ENCODE data around the gene GALNT1. TPM values are rescaled to one million over a fixed set of nuclear protein-coding genes. Genes with fewer than 3 reads are reported as not detected.

The GALNT1 gene
- total and polyA plus RNA-seq, 9 of the 15 experiments (the other 6 are each of a cell fraction or from before 2014, with no cell fraction given) = 14.4 to 54.1 (median 36.6) TPM

DNA sequence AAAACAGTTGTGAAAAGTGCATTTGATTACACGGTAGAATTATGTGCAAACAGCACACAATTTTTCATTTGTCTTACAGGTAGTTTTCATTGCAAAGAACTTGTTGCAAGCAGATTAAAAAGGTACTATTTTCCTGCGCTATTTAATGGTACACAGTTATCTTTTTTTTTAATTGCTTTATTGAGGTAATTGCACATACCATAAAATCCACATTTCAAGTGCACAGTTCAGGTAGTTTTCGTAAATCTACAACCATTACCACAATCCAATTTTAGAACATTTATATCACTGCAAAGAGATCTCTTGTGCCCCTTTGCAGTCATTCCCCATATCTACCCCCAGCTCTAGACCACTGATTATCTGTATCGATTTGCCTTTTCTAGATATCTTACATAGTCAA lies 2.6 kb upstream of the GALNT1 start:
- no TSS peak for BruUV-seq (replicated peaks)
- CTCF ChIA-PET (ENCODE audit: low intra/inter-chr PET ratio) = no interaction called here
- no peak overlapping the region for H2AFZ ChIP-seq (ENCODE audit: low read depth, low read length)
- intact Hi-C loops (cut with micrococcal nuclease) (no loop called here), in situ Hi-C loops (cut with MboI) (no loop called here)
- no peak overlapping the region for H3K4me2 ChIP-seq (ENCODE audit: insufficient read depth, low read length)
- TF ChIP-seq ZNF174 (CRISPR knock-in tag; IDR thresholded peaks at IDR 0.05) (no peak), PHTF2 (CRISPR knock-in tag; IDR thresholded peaks at IDR 0.05) (no peak), ZNF354B (CRISPR knock-in tag; IDR thresholded peaks at IDR 0.05) (no peak), ZNF507 (tag; conservative IDR thresholded peaks at IDR 0.05) (no peak), POLR2B (IDR thresholded peaks at IDR 0.05; ENCODE audit: low read depth, partially characterized antibody) (no peak), MCM7 (IDR thresholded peaks at IDR 0.05) (no peak), SIN3A (IDR thresholded peaks at IDR 0.05; ENCODE audit: borderline replicate concordance in 2 of 2, control insufficient read depth in 1 of 2, low read depth in 2 of 2, low read length in 2 of 2) (no peak), EP300 (IDR thresholded peaks at IDR 0.05; ENCODE audit: low read length) (no peak)
- TF ChIP-seq, protein P1, sequence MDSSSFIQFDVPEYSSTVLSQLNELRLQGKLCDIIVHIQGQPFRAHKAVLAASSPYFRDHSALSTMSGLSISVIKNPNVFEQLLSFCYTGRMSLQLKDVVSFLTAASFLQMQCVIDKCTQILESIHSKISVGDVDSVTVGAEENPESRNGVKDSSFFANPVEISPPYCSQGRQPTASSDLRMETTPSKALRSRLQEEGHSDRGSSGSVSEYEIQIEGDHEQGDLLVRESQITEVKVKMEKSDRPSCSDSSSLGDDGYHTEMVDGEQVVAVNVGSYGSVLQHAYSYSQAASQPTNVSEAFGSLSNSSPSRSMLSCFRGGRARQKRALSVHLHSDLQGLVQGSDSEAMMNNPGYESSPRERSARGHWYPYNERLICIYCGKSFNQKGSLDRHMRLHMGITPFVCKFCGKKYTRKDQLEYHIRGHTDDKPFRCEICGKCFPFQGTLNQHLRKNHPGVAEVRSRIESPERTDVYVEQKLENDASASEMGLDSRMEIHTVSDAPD (CRISPR knock-in tag; IDR thresholded peaks at IDR 0.05) = no peak
- TF ChIP-seq, protein P2, sequence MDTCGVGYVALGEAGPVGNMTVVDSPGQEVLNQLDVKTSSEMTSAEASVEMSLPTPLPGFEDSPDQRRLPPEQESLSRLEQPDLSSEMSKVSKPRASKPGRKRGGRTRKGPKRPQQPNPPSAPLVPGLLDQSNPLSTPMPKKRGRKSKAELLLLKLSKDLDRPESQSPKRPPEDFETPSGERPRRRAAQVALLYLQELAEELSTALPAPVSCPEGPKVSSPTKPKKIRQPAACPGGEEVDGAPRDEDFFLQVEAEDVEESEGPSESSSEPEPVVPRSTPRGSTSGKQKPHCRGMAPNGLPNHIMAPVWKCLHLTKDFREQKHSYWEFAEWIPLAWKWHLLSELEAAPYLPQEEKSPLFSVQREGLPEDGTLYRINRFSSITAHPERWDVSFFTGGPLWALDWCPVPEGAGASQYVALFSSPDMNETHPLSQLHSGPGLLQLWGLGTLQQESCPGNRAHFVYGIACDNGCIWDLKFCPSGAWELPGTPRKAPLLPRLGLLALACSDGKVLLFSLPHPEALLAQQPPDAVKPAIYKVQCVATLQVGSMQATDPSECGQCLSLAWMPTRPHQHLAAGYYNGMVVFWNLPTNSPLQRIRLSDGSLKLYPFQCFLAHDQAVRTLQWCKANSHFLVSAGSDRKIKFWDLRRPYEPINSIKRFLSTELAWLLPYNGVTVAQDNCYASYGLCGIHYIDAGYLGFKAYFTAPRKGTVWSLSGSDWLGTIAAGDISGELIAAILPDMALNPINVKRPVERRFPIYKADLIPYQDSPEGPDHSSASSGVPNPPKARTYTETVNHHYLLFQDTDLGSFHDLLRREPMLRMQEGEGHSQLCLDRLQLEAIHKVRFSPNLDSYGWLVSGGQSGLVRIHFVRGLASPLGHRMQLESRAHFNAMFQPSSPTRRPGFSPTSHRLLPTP (IDR thresholded peaks at IDR 0.05; ENCODE audit: borderline replicate concordance, extremely low read depth, insufficient read length) = no peak
- H3K79me2 ChIP-seq (ENCODE audit: control insufficient read depth, insufficient read depth, low read length) = peaks cover 11% of the 10 kb centered on the region; the same call in 2 of the 3 replicates
- WGBS (ENCODE audit: insufficient coverage, low coverage, missing lambda C conversion rate) = 46% methylated on average over 4 of the region's 4 CpGs
- H3K9ac ChIP-seq (ENCODE audit: insufficient read depth in 1 of 2, low read depth in 2 of 2, low read length in 2 of 2) = no peak overlapping the region
- H3K9me3 ChIP-seq (replicated peaks; ENCODE audit: control insufficient read depth, insufficient read depth, low read depth, low read length) = no peaks in the 10 kb centered on the region
- no peaks in the 10 kb centered on the region for H3K9me1 ChIP-seq (ENCODE audit: control insufficient read depth, insufficient read depth, low read length)
- no peaks in the 10 kb centered on the region for H4K20me1 ChIP-seq (replicated peaks; ENCODE audit: control insufficient read depth, insufficient read depth, low read length)
- peaks cover 14 to 21% of the 10 kb centered on the region in 2 experiments; a peak in 4 of 5 replicates for H3K4me1 ChIP-seq (replicated peaks in 1 of 2; ENCODE audit: control insufficient read depth in 2 of 2, insufficient read depth in 2 of 2, low read length in 2 of 2)
- H3K27ac ChIP-seq (ENCODE audit: extremely low read depth, low read depth, low read length) = no peak overlapping the region
- DNase-seq (ENCODE audit: extremely low read depth in 1 of 4, low spot score in 3 of 4) = no peak
- no peak for FAIRE-seq
- POLR2A ChIA-PET = no interaction called here
- H3K27me3 ChIP-seq (ENCODE audit: control insufficient read depth in 2 of 2, insufficient read depth in 2 of 2, low read length in 2 of 2) = no peaks in the 10 kb centered on the region; a peak in 1 of 5 replicates
- no peak overlapping the region for H3K4me3 ChIP-seq
- H3K36me3 ChIP-seq (ENCODE audit: control insufficient read depth, insufficient read depth, low read length) = no peaks in the 10 kb centered on the region
- ATAC-seq = no peak

Data from K562 (cell line).